G401 (cell line): ENCODE measurements around the gene SART3. TPM values are rescaled to one million over a fixed set of nuclear protein-coding genes. Genes with fewer than 3 reads are reported as not detected.
"Not testable (repeated sequence)": the region's sequence is repeated elsewhere in the genome, so short reads cannot be mapped to it uniquely, and the experiment has no call there.

Experiments used
- DNase-seq: peaks from one replicate; pipeline ENCODE4 v3.0.0-alpha.2; 2015; ENCODE audit warnings: low spot score
- in situ Hi-C: cut with HindIII; loops from 2 replicates; pipeline ENCODE4 v1.10.0; 2016; ENCODE audit warnings: low sequenced_read_pairs, mixed read lengths
- total RNA-seq: library from RNA; depleted of rRNA; stranded (reverse); fragments of >200 nt; shearing (Covaris generic); gene quantifications from 2 replicates; pipeline ENCODE4 v1.2.3, GENCODE V29; 2014

Gene SART3
- total RNA-seq, 1 experiment from 2014 or later: 61.3 TPM

DNA sequence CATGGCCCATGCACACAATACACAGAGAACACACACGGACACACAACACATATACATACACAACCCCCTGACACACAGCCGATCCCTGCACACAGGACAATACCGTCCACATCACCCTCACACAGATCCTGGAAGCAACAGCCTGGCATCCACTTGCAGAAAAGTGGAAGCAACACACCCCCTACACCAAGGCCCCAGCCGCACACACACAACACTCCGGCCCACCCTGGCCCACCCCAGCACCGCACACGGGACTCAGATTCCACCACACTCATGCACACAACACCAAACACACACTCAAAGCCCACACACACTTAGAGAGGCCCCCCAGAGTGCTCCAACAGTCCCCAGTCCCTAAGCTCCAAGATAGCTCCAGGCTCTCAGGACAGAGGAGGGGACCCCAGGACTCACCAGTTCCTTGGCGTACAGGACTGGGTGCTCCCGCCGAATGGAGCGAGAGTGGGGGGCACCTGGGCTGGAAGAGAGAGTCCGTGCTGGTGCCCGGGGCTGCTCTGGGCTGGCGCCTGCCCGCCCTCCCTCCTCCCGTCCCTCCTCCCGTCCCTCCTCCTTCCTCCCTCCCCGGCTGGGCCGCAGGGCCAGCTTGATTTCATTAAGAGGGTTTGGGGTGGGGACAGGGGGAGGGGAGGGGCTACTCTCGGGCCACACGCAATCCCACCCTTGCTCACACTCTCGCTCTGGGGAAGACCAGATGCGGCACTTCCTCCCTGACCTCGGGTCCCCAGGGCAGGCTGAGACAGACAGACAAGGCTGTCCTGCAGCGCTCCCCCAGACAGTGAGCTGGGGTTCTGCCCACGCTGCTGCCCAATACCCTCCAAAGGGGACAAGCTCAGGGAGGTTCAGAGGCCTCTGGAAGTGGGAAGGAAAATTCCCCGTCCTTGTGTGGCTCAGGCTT is 36.8 kb upstream of the SART3 start, which contains the start of gene TMEM119:
TSS of gene TMEM119 (minus strand) at position 526 of the 913 bp plus-strand sequence. CDS start 5,701 bp downstream, outside the sequence.
- in situ Hi-C loops: no loop called here
- no peak for DNase-seq

DNA sequence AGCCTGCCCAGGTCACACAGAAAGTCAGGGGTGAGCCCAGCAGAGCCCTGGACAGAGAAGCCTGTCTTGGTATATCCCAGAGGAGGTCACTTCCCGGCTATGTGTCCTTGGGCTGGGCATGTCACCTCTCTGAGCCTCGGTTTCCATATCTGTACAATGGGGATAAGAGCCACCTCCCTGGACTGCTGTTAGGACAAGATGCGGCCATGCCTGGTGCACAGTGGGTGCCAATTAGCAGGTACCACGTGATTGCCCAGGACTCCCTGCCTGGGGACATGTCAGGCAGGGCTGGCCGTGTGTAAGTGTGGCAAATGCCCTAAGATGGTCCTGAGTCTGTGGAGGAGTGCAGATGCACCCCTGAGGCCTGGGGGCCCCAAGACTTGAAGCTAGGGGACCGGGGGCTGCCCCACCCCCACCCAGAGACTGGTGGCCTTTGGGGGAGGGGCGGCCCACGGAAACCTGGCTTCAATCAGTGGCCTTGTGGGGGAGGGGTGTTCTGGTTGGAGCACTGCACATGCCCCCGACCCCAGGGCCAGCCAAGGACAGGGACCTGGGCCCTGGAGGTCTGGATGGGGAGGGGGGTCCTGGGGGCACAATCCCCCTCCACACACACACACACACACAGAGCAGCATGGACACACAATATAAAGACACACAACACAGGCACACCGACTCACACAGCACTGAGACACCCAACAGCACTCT is 36.0 kb upstream of the SART3 start:
- in situ Hi-C loops: no loop called here
- DNase-seq: no peak

DNA sequence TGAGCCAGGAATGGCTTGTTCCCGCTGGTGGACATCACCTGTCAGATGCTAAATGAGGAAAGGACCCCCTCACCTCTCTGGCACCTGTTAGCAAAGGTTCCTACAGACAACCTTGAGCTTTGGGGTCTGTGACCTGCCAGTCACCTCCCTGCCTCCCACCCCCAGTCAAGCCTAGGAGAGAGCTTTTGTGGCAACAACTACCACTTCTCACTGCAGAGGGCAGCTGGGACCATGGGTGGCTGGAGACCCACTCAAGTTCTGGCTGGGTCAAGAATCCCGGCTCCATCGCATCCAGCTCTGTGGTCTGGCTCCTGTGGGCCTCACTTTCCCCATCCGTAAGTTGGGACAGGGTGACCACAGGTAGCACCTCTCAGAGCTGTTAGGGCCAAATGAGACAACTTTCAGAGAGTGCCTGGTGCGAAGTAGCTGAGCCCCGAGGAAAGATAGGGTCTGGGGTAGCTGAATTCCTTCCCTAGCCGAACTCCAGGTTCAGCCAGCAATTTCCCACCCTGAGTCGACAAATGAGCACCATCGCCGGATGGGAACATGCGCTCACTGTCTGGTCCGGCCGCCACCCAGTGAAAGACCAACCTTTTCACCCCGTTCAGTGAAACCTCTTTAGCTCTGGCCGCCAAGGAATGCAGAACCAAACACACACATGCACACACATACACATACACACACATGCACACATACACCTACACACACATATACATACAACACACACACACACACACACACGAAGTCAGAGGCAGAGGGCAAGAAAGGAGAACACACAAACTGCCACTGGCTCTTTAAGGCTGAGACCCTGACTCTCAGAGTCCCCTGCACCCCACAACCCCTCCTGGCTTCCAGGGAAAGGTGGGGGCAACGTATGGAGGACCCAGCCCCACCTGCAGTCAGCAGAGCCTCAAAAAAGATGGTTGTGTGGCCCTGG is 35.0 kb upstream of the SART3 start:
- no peak for DNase-seq

DNA sequence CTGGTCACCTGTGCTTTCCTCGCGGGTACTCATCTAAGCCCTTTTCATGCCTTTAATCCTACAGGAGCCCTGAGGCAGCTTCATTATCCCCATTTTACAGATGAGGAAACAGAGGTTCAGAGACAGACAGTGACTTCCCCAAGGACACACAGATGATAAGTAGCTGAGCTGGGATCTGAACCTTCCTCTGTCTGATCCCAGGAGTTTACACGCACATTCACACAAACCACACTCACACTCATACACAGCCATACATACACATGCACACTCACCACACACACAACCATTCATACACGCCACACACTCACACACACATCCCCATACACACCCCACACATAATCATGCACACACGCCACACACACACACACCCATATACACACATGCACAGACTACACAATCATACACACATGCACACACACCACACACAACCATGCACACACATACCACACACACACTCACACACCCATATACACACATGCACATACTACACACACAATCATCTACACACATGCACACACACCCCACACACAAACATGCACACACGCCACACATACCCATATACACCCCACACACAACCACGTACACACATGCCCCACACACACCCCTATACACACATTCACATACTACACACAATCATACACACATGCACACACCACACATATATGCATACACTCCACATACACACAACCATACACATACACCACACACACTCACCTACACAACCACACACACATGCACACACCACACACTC is 34.2 kb upstream of the SART3 start:
- DNase-seq: no peak
- in situ Hi-C loops: no loop called here

More for the DNA sequence above, 35.0 kb upstream of the SART3 start:
- in situ Hi-C loops: no loop called here

DNA sequence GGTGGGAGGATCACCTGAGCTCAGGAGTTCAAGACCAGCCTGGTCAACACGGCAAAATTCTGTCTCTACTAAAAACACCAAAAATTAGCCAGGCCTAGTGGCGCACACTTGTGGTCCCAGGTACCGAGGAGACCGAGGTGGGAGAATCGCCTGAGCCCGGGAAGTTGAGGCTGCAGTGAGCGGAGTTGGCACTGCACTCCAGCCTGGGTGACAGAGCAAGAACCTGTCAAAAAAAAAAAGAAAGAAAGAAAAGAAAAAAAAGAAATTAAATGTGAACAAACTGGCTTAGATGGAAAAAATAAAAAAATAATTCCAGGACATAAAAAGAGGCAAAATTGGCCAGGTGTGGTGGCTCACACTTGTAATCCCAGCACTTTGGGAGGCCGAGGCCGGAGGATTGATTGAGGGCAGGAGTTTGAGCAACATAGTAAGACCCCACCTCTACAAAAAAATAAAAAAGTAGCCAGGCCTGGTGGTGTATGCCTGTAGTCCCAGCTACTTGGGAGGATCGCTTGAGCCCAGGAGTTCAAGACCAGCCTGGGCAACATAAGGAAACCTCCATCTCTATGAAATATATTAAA is 33.4 kb upstream of the SART3 start:
- DNase-seq: no peak
- in situ Hi-C loops: no loop called here

DNA sequence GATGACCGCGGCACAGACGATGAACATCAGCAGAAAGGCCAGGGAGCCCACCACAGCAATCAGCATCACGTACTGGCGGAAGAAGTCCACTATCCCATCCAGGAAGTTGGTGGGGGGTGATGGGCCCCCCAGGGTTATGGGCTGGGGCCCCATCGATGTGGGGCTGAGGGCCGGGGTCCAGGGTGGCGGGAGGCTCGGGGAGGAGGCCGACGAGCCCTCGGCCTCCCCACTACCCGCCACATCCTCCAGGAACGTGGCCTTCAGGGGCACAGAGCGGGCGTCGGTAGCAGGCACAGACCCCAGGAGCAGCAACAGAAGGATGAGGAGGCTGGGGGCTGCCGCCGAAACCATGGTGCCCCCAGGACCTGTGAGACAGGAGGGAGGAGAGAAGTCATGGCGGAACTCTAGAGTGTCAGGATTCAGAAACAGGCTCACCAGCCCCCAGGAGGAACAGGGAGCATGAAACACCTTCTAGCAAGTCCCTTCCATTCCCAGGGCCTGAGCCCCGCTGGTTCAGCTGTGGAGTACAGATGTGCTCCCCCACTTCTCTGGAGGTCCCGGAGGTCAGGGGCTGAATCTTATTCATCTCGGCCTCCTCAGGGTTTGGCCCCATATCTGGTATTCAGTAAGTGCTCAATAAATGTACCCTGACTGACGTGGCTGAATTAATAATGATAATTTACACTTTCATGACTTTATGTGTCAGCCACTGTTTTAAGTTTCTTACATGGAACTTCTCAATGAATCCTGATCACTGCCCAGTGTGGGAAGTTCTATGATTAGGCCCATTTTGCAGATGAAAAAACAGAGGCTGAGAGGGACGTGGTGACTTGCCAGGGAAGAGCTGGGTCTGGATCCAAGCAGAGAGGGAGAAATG is 31.3 kb upstream of the SART3 start:
- in situ Hi-C loops: no loop called here
- no peak for DNase-seq

DNA sequence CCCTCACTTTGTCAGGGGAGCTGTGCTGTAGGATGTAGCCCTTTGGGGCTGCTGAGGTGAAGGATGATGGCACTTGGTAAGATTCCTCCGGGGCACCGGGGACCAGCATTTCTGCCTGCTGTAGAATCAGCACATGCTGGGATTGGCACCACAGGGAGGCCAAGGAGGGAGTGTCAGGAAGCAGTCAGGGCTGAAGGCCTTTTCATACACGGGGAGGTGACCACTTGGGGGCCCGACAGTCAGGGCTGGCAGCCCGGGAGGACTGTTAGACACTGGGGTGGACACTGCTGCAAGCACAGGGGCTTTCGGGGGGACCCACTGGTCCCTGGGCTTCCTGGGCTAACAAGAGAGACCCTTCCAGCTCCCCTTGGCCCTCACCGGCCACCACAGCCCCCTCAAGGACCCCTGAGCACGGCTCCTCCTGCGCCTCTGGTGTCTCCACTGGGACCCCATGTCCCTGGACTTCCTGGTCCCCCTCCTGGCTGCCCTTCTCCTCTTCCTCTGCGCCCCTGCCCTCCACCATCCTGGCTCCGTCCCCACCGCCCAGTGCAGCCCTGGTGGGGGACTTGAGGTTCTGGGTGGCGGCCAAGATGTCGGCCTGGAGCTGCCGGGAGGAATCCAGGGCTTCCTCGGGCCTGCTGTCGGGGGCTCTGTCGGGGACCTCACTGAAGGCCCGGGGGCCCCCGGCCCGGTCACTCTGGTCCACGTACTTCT is 30.5 kb upstream of the SART3 start:
- in situ Hi-C loops: no loop called here

DNA sequence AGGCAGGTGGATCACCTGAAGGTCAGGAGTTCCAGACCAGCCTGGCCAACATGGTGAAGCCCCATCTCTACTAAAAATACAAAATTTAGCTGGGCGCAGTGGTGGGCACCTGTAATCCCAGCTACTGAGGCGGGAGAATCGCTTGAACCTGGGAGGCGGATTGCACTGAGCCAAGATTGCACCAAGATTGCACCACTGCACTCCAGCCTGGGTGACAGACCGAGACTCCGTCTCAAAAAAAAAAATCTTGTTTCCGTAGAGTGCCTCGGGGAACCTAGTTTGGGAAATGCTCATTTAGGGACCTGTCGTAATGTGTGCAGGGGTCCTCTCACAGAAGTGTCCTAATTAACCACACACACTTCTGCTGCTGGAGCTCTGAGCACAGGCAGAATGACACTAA is 29.5 kb upstream of the SART3 start:
- in situ Hi-C loops, DNase-seq: not testable (repeated sequence)

More for the DNA sequence above, 30.5 kb upstream of the SART3 start:
- DNase-seq: no peak

DNA sequence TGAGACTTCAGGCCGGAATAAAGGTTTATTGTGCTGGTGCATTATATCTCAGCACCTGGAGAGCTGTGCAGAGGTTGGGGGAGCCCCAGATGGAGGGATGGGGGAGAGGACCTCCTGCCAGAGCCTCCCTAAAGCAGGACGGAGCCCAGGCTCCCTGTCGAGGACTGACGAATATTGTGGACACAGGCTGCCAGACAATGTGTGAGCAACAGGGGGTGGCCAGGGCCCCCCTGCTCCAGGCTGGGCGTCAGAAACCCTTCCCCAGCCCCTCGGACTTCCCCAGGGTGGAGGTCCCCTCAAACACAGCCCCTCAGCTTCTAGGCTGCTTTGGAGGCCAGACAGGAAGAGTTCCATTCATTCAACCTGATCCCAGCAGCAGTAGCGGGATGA is 28.9 kb upstream of the SART3 start:
- no peak for DNase-seq
- in situ Hi-C loops: no loop called here

DNA sequence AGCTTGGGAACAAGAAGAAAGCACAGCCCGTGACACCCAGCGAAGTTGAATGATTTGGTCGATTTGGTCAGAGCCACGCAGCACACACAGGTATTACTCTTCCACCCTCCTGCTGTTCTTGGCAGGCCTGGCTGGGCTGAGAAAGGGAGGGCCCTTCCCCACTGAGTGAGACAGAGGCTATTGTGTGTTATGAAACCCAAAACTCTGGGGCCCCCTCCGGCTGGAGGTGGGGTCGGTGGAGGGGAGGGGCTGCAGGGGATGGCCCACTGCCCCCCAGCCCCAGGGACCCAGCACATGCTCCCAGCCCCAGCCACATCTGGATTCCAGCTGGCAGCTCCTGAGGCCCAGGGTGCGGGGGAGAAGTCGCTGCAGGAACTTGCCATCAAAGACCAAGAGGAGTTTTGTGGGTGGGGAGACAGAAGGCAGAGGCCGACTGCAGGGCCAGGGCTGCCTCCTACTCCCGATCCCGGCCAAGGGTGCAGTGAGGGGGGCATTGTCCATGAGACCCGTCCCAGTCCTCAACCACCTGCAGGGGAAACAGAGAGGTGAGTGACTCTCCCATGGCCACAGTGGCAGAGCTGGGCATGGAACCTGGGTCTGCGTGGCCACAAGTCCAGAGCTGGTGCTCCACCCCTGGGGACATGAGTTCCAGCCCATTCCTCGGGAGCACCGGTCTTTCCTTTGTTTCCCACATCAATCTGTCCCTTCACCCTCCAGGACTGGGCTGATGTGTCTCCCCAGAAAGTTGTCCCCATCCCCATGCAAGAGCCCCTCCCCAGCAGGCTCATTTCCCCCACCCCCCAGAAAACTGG is 28.3 kb upstream of the SART3 start:
- DNase-seq: no peak
- in situ Hi-C loops: no loop called here

DNA sequence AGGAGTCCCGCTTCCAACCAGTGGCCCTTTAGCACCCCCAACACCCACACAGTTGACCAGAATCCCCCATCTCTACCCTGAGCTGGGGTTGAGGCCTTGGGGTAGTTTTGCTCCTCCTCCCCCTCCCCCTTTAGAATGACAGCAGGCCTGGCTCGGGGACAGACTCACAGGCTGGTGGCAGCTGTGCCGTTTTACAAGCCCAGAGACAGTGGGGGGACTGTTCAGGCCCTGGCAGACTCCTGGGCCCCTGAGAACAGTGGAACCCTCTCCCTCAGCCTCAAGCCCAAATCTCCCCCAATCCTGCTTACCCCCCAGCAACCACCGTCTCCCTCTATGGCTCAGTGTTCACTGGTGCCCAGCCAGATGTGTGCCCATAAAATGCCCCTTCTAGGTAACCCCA is 26.9 kb upstream of the SART3 start:
- no peak for DNase-seq
- in situ Hi-C loops: no loop called here

DNA sequence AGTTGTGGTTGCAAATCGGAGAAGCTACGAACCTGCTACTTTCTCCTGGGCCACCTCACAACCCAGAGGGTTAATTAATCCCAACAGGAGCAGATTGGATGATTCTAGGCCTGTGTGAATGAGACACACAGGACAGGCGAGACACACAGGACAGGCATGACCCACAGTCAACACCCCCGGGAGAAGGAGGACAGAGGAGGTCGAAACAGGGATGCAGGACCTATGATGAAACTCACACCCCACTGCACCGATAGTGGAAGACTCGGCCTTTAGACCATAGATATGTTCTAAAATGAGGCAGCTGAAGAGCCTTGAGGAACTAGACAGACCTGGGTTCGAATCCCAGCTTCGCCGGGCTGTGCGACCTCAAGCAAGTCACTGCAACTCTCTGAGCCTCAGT is 25.3 kb upstream of the SART3 start:
- in situ Hi-C loops: no loop called here
- DNase-seq: no peak

DNA sequence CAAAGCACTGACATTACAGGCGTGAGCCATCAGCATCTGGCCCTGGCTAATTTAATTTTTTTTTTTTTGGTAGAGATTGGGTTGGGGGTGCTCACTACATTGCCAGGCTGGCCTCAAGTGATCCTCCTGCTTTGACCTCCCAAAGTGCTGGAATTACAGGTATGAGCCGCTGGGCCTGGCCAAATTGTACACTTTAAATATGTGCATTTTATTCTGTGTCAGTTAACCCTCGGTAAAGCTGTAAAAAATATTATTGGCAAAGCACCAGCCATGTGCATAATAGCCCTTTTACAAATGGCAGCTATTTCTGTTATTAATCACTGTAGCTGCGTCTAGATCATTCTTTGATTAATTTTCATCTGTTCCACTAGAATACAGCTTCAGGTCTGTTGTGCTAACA is 24.9 kb upstream of the SART3 start:
- no peak for DNase-seq
- in situ Hi-C loops: no loop called here

DNA sequence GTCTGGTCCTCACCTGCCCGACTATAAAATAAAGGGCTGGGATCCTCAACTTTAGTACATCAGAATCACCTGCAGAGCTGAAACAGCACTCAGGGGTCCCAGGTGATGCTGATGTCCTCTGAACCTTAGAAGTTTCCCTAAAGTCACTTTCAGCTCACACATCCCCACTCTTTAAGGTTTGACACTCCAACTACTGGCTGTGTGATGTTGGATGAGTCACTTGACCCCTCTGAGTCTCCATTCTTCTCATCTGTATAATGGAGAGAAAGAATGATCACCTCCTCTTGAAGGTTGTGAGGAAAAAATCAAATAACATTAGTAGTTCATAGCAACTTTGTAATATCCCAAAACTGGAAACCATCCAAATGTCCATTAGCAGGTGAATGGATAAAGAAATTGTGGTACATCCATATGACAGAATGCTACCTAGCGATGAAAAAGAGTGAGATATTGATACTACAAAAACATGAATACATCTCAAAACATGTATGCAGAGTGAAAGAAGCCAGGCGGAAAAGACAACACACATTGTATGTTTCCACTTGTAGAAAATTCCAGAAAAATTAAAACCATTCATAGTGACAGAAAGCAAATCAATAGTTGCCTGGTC is 23.6 kb upstream of the SART3 start:
- in situ Hi-C loops: no loop called here
- DNase-seq: no peak

DNA sequence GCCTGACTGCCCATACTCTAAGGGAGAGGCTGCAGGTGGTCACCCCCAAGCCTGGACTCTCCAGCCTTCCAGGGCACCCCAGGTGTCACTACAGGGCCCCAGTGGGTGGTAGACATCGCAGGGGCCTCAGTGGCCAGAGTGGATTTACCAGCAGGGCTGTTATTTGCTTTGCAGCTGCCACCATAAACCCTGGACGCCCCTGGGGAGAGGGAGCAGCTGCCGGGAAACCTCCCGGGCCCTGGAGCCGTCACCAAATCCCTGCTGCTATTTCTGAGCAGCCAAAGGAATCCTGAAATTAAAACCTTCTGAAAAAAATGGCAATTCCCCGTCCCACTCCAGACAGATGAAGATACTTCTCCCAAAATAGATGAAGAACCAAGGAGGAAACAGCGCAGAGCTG is 23.0 kb upstream of the SART3 start:
- no peak for DNase-seq
- in situ Hi-C loops: no loop called here
